OCI-LY7 (cell line): ENCODE results near the gene OR2K2. TPM values are rescaled to one million over a fixed set of nuclear protein-coding genes. Genes with fewer than 3 reads are reported as not detected.

ENCODE experiments used
- Bru-seq: library from RNA; stranded (reverse); fragments of 400-500 nt; gene quantifications from one replicate; lab custom pipeline; 2021; lab: Mats Ljungman, UMichigan
- BruChase-seq, 2 experiments: library from RNA; stranded (reverse); fragments of 400-500 nt; gene quantifications; one replicate each; lab custom pipeline; 2021; lab: Mats Ljungman, UMichigan
- BruUV-seq: library from RNA; stranded (reverse); fragments of 400-500 nt; replicated peaks from 2 replicates; lab custom pipeline; 2021; lab: Mats Ljungman, UMichigan
- CTCF ChIA-PET: fragments of 300-600 bp; sonication (Branson Sonifier 250); formaldehyde crosslinking; loops from one replicate; lab custom pipeline; 2022; ENCODE audit warnings: antibody characterized with exemption; ENCODE audit not compliant: unreplicated experiment; lab: Charles Lee
- POLR2A ChIA-PET: fragments of 300-600 bp; sonication (Branson Sonifier 250); formaldehyde crosslinking; loops from one replicate; lab custom pipeline; 2022; ENCODE audit warnings: antibody characterized with exemption; lab: Charles Lee
- DNase-seq: peaks from one replicate; pipeline ENCODE4 v3.0.0-alpha.2; 2015; ENCODE audit warnings: low spot score
- H2AFZ ChIP-seq: fragments of 200-600 bp; sonication (generic), shearing (Covaris generic); 2 replicates; pipeline ENCODE4 v1.6.1; 2014; ENCODE audit warnings: mild to moderate bottlenecking, antibody characterized with exemption, low read length, moderate library complexity
- H3K27ac ChIP-seq: fragments of 200-600 bp; sonication (generic); 2 replicates; pipeline ENCODE4 v1.5.1; 2014; ENCODE audit warnings: mixed run types, low read depth, mild to moderate bottlenecking, moderate library complexity, low read length, inconsistent platforms; ENCODE audit not compliant: poor library complexity, severe bottlenecking
- H3K36me3 ChIP-seq: fragments of 200-600 bp; sonication (generic); 2 replicates; pipeline ENCODE4 v1.6.1; 2014; ENCODE audit warnings: mild to moderate bottlenecking, antibody characterized with exemption, low read length, moderate library complexity, mixed read lengths; ENCODE audit not compliant: insufficient read depth
- H3K4me1 ChIP-seq: fragments of 200-600 bp; sonication (generic); 2 replicates; pipeline ENCODE4 v1.5.1; 2014; ENCODE audit warnings: mild to moderate bottlenecking, low read length; ENCODE audit not compliant: insufficient read depth, poor library complexity, severe bottlenecking
- H3K4me2 ChIP-seq: fragments of 200-600 bp; sonication (generic); 2 replicates; pipeline ENCODE4 v1.6.1; 2014; ENCODE audit warnings: mild to moderate bottlenecking, low read length
- H3K4me3 ChIP-seq: fragments of 200-600 bp; sonication (generic); 2 replicates; pipeline ENCODE4 v1.5.1; 2014; ENCODE audit warnings: mild to moderate bottlenecking, low read depth, low read length; ENCODE audit not compliant: poor library complexity, severe bottlenecking
- H3K79me2 ChIP-seq: fragments of 200-600 bp; sonication (generic); 2 replicates; pipeline ENCODE4 v1.6.1; 2016; ENCODE audit warnings: low read depth, mild to moderate bottlenecking, low read length, moderate library complexity, mixed read lengths; ENCODE audit not compliant: insufficient read depth
- H3K9me2 ChIP-seq: fragments of 200-600 bp; sonication (generic); 2 replicates; pipeline ENCODE4 v1.6.1; 2016; ENCODE audit warnings: mild to moderate bottlenecking, low read length, mixed read lengths; ENCODE audit not compliant: insufficient read depth
- H3K9me3 ChIP-seq: fragments of 200-600 bp; sonication (generic); 2 replicates; pipeline ENCODE4 v1.6.1; 2014; ENCODE audit warnings: mild to moderate bottlenecking, mixed run types, low read length, mixed read lengths
- H4K20me1 ChIP-seq: fragments of 200-600 bp; sonication (generic); 2 replicates; pipeline ENCODE4 v1.6.1; 2014; ENCODE audit warnings: mild to moderate bottlenecking, antibody characterized with exemption, low read length, moderate library complexity, mixed read lengths; ENCODE audit not compliant: insufficient read depth
- CTCF ChIP-seq: fragments of 200-600 bp; sonication (generic); conservative IDR thresholded peaks from 2 replicates; pipeline ENCODE4 v1.5.1; 2014; ENCODE audit warnings: mild to moderate bottlenecking, antibody characterized with exemption, low read length, moderate library complexity, mixed read lengths
- EZH2phosphoT487 ChIP-seq: fragments of 200-600 bp; sonication (generic); IDR thresholded peaks from 2 replicates; pipeline ENCODE4 v1.6.1; 2018; ENCODE audit warnings: low read depth, borderline replicate concordance, mild to moderate bottlenecking, mixed run types, antibody characterized with exemption, low read length, moderate library complexity, mixed read lengths
- intact Hi-C: fragments of 100-400 bp; cut with micrococcal nuclease; formaldehyde crosslinking; loops from one replicate; pipeline ENCODE4 v1.10.0; 2022; ENCODE audit not compliant: unreplicated experiment
- long read RNA-seq: library from polyadenylated mRNA; stranded (forward); transcript quantifications from one replicate; pipeline ENCODE4 v2.0.0, GENCODE V29; 2022
- total RNA-seq, 2 experiments: library from RNA; depleted of rRNA in 1 of 2; stranded (reverse); fragments of >200 nt in 1 of 2; shearing (Covaris generic) in 1 of 2; gene quantifications; 2 replicates each; pipeline ENCODE4 v1.2.3, GENCODE V29; 2014 to 2022

OR2K2 gene
- not detected in 2 replicates for total RNA-seq (2014; rRNA removed; shearing (Covaris generic))
- total RNA-seq (2022): not detected in 2 replicates
- not detected for Bru-seq, nascent RNA
- not detected for BruChase-seq, experiment 1, labeled RNA remaining after a 6-hour chase
- not detected for BruChase-seq, experiment 2, labeled RNA remaining after a 2-hour chase
- long read RNA-seq: 0 reads

- no peak within 1 kb of the TSS for H3K4me3 ChIP-seq
- H3K9me2 ChIP-seq: no peaks in the 10 kb centered on the region
- no peak within 1 kb of the TSS for H3K27ac ChIP-seq
- POLR2A ChIA-PET: no interaction called here
- TF ChIP-seq EZH2phosphoT487 (no peak), CTCF (no peak)
- H3K4me2 ChIP-seq: no peak within 1 kb of the TSS
- H3K4me1 ChIP-seq: no peaks in the 10 kb centered on the region
- no peak for DNase-seq
- no TSS peak for BruUV-seq
- no peak within 1 kb of the TSS for H2AFZ ChIP-seq
- no peaks in the 10 kb centered on the region for H3K36me3 ChIP-seq
- H4K20me1 ChIP-seq: no peaks in the 10 kb centered on the region
- no peaks in the 10 kb centered on the region for H3K79me2 ChIP-seq
- CTCF ChIA-PET: no interaction called here
- no peaks in the 10 kb centered on the region for H3K9me3 ChIP-seq
- intact Hi-C loops: no loop called here
These were observed at the start of gene OR2K2 for GRCh38 chr9:111330124-111330523. OR2K2 (minus strand) TSS chr9:111330224; CDS start chr9:111328433, 1,791 bp downstream.

GRCh38 chr9:111375817-111376564 lies 46.0 kb upstream of the OR2K2 start:
- Histone ChIP-seq H3K9me2 (no peaks in the 10 kb centered on the region), H3K4me1 (no peaks in the 10 kb centered on the region), H3K36me3 (peaks cover 55% of the 10 kb centered on the region), H3K4me3 (no peak overlapping the region), H3K79me2 (no peaks in the 10 kb centered on the region), H3K27ac (no peak overlapping the region), H3K9me3 (no peaks in the 10 kb centered on the region), H2AFZ (no peak overlapping the region), H3K4me2 (no peak overlapping the region), H4K20me1 (no peaks in the 10 kb centered on the region)
- DNase-seq: no peak
- no TSS peak for BruUV-seq
- intact Hi-C loops: no loop called here
- TF ChIP-seq CTCF: no peak
- CTCF ChIA-PET: no interaction called here
- POLR2A ChIA-PET: no interaction called here

- intact Hi-C loops: no loop called here
- Histone ChIP-seq H3K4me1 (no peaks in the 10 kb centered on the region), H3K27ac (no peak overlapping the region), H3K4me2 (no peak overlapping the region), H2AFZ (no peak overlapping the region), H3K79me2 (no peaks in the 10 kb centered on the region), H3K9me2 (no peaks in the 10 kb centered on the region), H3K9me3 (no peaks in the 10 kb centered on the region), H3K36me3 (peaks cover 62% of the 10 kb centered on the region), H4K20me1 (no peaks in the 10 kb centered on the region), H3K4me3 (no peak overlapping the region)
- TF ChIP-seq CTCF (no peak), EZH2phosphoT487 (no peak)
- ChIA-PET POLR2A (interaction anchor here (1.0 kb wide), 1 partner anchor 69 kb away, joined by 3 read pairs; no protein-coding TSS in a partner anchor), CTCF (no interaction called here)
- no peak for DNase-seq
- BruUV-seq: no TSS peak
These were observed 45.0 kb upstream of the OR2K2 start for GRCh38 chr9:111375062-111375461.
